HEK293 (cell line): ENCODE results near the gene COPS4.

Source experiments
- CTCF ChIA-PET: fragments of 350-600 bp; formaldehyde crosslinking; extraction: SDS; loops from one replicate; lab custom pipeline; 2021; ENCODE audit warnings: antibody characterized with exemption; lab: Yijun Ruan, JAX
- POLR2A ChIA-PET: fragments of 300-600 bp; formaldehyde crosslinking; extraction: SDS; loops from one replicate; lab custom pipeline; 2020; ENCODE audit warnings: antibody characterized with exemption, inconsistent platforms; lab: Yijun Ruan, JAX
- H3K27ac ChIP-seq: fragments of 200-500 bp; sonication (Bioruptor generic); 2 replicates; pipeline ENCODE4 v1.5.1; 2014; ENCODE audit warnings: low read depth, low read length, control low read depth, inconsistent platforms; ENCODE audit errors: extremely low read depth
- H3K36me3 ChIP-seq, 2 experiments: fragments of 200-500 bp in 1 of 2; sonication (Bioruptor generic) in 1 of 2; 1 replicate in 1 of 2; 2 replicates in 1 of 2; pipeline ENCODE4 v1.5.1; 2014 to 2017; ENCODE audit warnings: inconsistent platforms in 2 of 2, low read length in 2 of 2; ENCODE audit not compliant: control insufficient read depth in 2 of 2, insufficient read depth in 1 of 2
- H3K4me1 ChIP-seq: fragments of 200-500 bp; sonication (Bioruptor generic); 2 replicates; pipeline ENCODE4 v1.5.1; 2014; ENCODE audit warnings: mild to moderate bottlenecking, low read length, inconsistent platforms; ENCODE audit not compliant: control insufficient read depth, insufficient read depth
- H3K4me3 ChIP-seq: 2 replicates; pipeline ENCODE4 v1.5.1; 2011; ENCODE audit warnings: low read depth, mild to moderate bottlenecking, control low read depth, low read length, moderate library complexity
- H3K9me3 ChIP-seq: fragments of 200-500 bp; sonication (Bioruptor generic); 2 replicates; pipeline ENCODE4 v1.5.1; 2014; ENCODE audit warnings: low read depth, low read length, inconsistent platforms; ENCODE audit not compliant: control insufficient read depth, insufficient read depth
- GFI1B ChIP-seq: fragments of 450-650 bp; formaldehyde crosslinking; IDR thresholded peaks from 2 replicates; pipeline ENCODE4 v1.5.1; 2016; ENCODE audit warnings: missing biosample characterization, missing genetic modification characterization
- HOXC10 ChIP-seq: sonication (generic); formaldehyde crosslinking; IDR thresholded peaks from 2 replicates; pipeline ENCODE4 v1.8.1; 2023; ENCODE audit warnings: mild to moderate bottlenecking, missing genetic modification reagents
- HOXD13 ChIP-seq: sonication (generic); formaldehyde crosslinking; IDR thresholded peaks from 2 replicates; pipeline ENCODE4 v1.8.0; 2022; ENCODE audit warnings: missing genetic modification reagents, borderline replicate concordance
- IKZF3 ChIP-seq: fragments of 450-650 bp; IDR thresholded peaks from 2 replicates; pipeline ENCODE4 v1.5.0; 2018; ENCODE audit warnings: missing biosample characterization, mild to moderate bottlenecking, missing genetic modification characterization, moderate library complexity
- KLF10 ChIP-seq: fragments of 450-650 bp; IDR thresholded peaks from 2 replicates; pipeline ENCODE4 v1.5.1; 2018; ENCODE audit warnings: missing biosample characterization, mild to moderate bottlenecking, missing genetic modification characterization
- REST ChIP-seq: fragments of 450-650 bp; formaldehyde crosslinking; IDR thresholded peaks from 2 replicates; pipeline ENCODE4 v1.5.1; 2016; ENCODE audit warnings: missing biosample characterization, missing genetic modification characterization
- SP3 ChIP-seq: fragments of 450-650 bp; formaldehyde crosslinking; IDR thresholded peaks from 2 replicates; pipeline ENCODE4 v1.5.1; 2016; ENCODE audit warnings: missing biosample characterization, missing genetic modification characterization
- YY2 ChIP-seq: fragments of 450-650 bp; formaldehyde crosslinking; IDR thresholded peaks from 2 replicates; pipeline ENCODE4 v1.5.1; 2016; ENCODE audit warnings: missing biosample characterization, missing genetic modification characterization
- ZBTB49 ChIP-seq: fragments of 450-650 bp; formaldehyde crosslinking; IDR thresholded peaks from 2 replicates; pipeline ENCODE4 v1.5.1; 2016; ENCODE audit warnings: missing biosample characterization, missing genetic modification characterization, low read depth
- ZBTB8A ChIP-seq: fragments of 450-650 bp; formaldehyde crosslinking; IDR thresholded peaks from 2 replicates; pipeline ENCODE4 v1.5.1; 2016; ENCODE audit warnings: missing biosample characterization, missing genetic modification characterization
- ZFP37 ChIP-seq: fragments of 450-650 bp; formaldehyde crosslinking; IDR thresholded peaks from 2 replicates; pipeline ENCODE4 v1.5.1; 2016; ENCODE audit warnings: missing biosample characterization, missing genetic modification characterization
- ZNF138 ChIP-seq: fragments of 450-650 bp; formaldehyde crosslinking; IDR thresholded peaks from 2 replicates; pipeline ENCODE4 v1.5.1; 2016; ENCODE audit warnings: missing biosample characterization, missing genetic modification characterization, borderline replicate concordance
- ZNF148 ChIP-seq: fragments of 450-650 bp; formaldehyde crosslinking; IDR thresholded peaks from 2 replicates; pipeline ENCODE4 v1.5.0; 2017; ENCODE audit warnings: missing biosample characterization, missing genetic modification characterization, borderline replicate concordance
- ZNF266 ChIP-seq: fragments of 450-650 bp; formaldehyde crosslinking; IDR thresholded peaks from 2 replicates; pipeline ENCODE4 v1.5.1; 2016; ENCODE audit warnings: missing biosample characterization, missing genetic modification characterization, low read depth
- ZNF341 ChIP-seq: fragments of 450-650 bp; formaldehyde crosslinking; IDR thresholded peaks from 2 replicates; pipeline ENCODE4; 2016; ENCODE audit warnings: low read depth, missing biosample characterization, missing genetic modification characterization
- ZNF391 ChIP-seq: fragments of 450-650 bp; formaldehyde crosslinking; IDR thresholded peaks from 2 replicates; pipeline ENCODE4 v1.5.1; 2016; ENCODE audit warnings: low read depth, missing biosample characterization, missing genetic modification characterization, borderline replicate concordance
- ZNF404 ChIP-seq: fragments of 450-650 bp; formaldehyde crosslinking; IDR thresholded peaks from 2 replicates; pipeline ENCODE4 v1.5.1; 2017; ENCODE audit warnings: missing biosample characterization, missing genetic modification characterization
- ZNF426 ChIP-seq: fragments of 450-650 bp; formaldehyde crosslinking; IDR thresholded peaks from 2 replicates; pipeline ENCODE4 v1.5.1; 2017; ENCODE audit warnings: missing biosample characterization, missing genetic modification characterization, mild to moderate bottlenecking, inconsistent platforms, moderate library complexity
- ZNF473 ChIP-seq: fragments of 450-650 bp; formaldehyde crosslinking; IDR thresholded peaks from 2 replicates; pipeline ENCODE4 v1.5.1; 2017; ENCODE audit warnings: missing biosample characterization, missing genetic modification characterization
- ZNF510 ChIP-seq: fragments of 450-650 bp; formaldehyde crosslinking; IDR thresholded peaks from 2 replicates; pipeline ENCODE4 v1.5.1; 2018; ENCODE audit warnings: mild to moderate bottlenecking, missing genetic modification characterization, missing biosample characterization; ENCODE audit not compliant: insufficient replicate concordance
- ZNF513 ChIP-seq: fragments of 450-650 bp; IDR thresholded peaks from 2 replicates; pipeline ENCODE4 v1.5.1; 2018; ENCODE audit warnings: missing biosample characterization, missing genetic modification characterization
- ZNF548 ChIP-seq: fragments of 450-650 bp; formaldehyde crosslinking; IDR thresholded peaks from 2 replicates; pipeline ENCODE4 v1.5.1; 2016; ENCODE audit warnings: missing biosample characterization, missing genetic modification characterization
- ZNF549 ChIP-seq: fragments of 450-650 bp; IDR thresholded peaks from 2 replicates; pipeline ENCODE4 v1.5.1; 2018; ENCODE audit warnings: missing biosample characterization, missing genetic modification characterization, mild to moderate bottlenecking, inconsistent platforms, moderate library complexity
- ZNF701 ChIP-seq: fragments of 450-650 bp; formaldehyde crosslinking; IDR thresholded peaks from 2 replicates; pipeline ENCODE4 v1.5.1; 2016; ENCODE audit warnings: missing biosample characterization, missing genetic modification characterization
- ZNF707 ChIP-seq: fragments of 450-650 bp; formaldehyde crosslinking; IDR thresholded peaks from 2 replicates; pipeline ENCODE4 v1.5.1; 2016; ENCODE audit warnings: missing biosample characterization, missing genetic modification characterization
- ZNF777 ChIP-seq: fragments of 450-650 bp; formaldehyde crosslinking; IDR thresholded peaks from 2 replicates; pipeline ENCODE4 v1.5.1; 2017; ENCODE audit warnings: missing biosample characterization, missing genetic modification characterization, borderline replicate concordance

Gene COPS4

GRCh38 chr4:83109480-83110222 lies 74.7 kb downstream of the COPS4 start (continued):
- TF ChIP-seq ZNF473 (tag by site-specific recombination) (no peak), HOXD13 (CRISPR knock-in tag) (no peak), ZNF707 (tag by site-specific recombination) (no peak), ZNF777 (peak; percentile 49; the same call in 1 of the 2 replicates), ZBTB8A (tag by site-specific recombination) (peak; percentile 12), ZNF426 (tag by site-specific recombination) (no peak), SP3 (tag by site-specific recombination) (0 out of 2 replicates have a peak, but pooled peaks have one; percentile 13), REST (tag by site-specific recombination) (no peak), ZNF701 (tag by site-specific recombination) (no peak), ZBTB49 (tag by site-specific recombination) (no peak), IKZF3 (tag by site-specific recombination) (no peak), ZNF341 (tag by site-specific recombination) (peak; percentile 86), ZNF548 (tag by site-specific recombination) (no peak), ZNF549 (tag by site-specific recombination) (no peak), ZNF391 (tag by site-specific recombination) (no peak), ZNF510 (tag by site-specific recombination) (no peak)

GRCh38 chr4:83110223-83110945 lies 75.4 kb downstream of the COPS4 start:
- POLR2A ChIA-PET = interaction anchor here (0.6 to 1.3 kb wide), 2 partner anchors 75 to 1921 kb away, joined by 3 to 6 read pairs; partner anchors contain the start of gene COPS4
- Histone ChIP-seq H3K27ac (peak overlapping the region; percentile 66), H3K9me3 (no peaks in the 10 kb centered on the region), H3K4me3 (peak overlapping the region; percentile 41), H3K36me3 (no peaks in the 10 kb centered on the region), H3K4me1 (no peaks in the 10 kb centered on the region)
- CTCF ChIA-PET = interaction anchor here (0.6 to 1.5 kb wide), 14 partner anchors 10 to 372 kb away, joined by 3 to 7 read pairs (median 4); partner anchors contain the start of gene COQ2
- TF ChIP-seq ZNF138 (tag by site-specific recombination) = no peak
- no peak for TF ChIP-seq ZNF513 (tag by site-specific recombination)
- no peak for TF ChIP-seq ZNF266
- TF ChIP-seq HOXC10 (CRISPR knock-in tag) = no peak
- no peak for TF ChIP-seq ZNF148 (tag by site-specific recombination)
- TF ChIP-seq ZFP37 (tag by site-specific recombination) = 0 out of 2 replicates have a peak, but pooled peaks have one; percentile 41
- no peak for TF ChIP-seq GFI1B (tag by site-specific recombination)
- no peak for TF ChIP-seq KLF10 (tag by site-specific recombination)
- no peak for TF ChIP-seq ZNF404 (tag by site-specific recombination)
- no peak for TF ChIP-seq YY2 (tag by site-specific recombination)
